ENCODE results near the gene NCAPG2. TPM values are rescaled to one million over a fixed set of nuclear protein-coding genes. Genes with fewer than 3 reads are reported as not detected.

The NCAPG2 gene
- polyA plus RNA-seq, 2 of the 4 experiments (the other 2 are of a cell fraction): 53.8 to 63.0 TPM

DNA sequence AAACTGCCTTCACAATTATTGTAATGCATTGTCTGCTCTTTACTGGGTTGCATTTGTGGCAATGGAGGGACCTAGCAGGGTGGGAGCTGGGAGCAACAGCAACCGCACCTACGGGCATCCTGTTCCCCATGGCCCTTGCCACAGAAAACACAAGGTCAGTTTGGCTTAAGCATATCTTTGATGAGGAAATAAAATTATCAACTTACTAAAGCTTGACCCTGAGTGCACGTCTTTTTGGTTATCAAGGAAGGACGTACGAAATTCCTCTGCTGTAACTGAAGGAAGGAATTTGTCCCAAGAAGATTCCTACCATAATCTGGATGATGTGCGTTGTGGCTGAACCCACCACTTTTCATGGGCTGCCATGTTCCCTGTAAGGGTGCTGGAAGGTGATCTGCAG is 97.0 kb downstream of the NCAPG2 start:
- Histone ChIP-seq H3K27ac (no peak overlapping the region), H3K4me2 (no peak overlapping the region), H3K4me3 (no peak overlapping the region), H3K9me3 (no peaks in the 10 kb centered on the region), H3K4me1 (no peaks in the 10 kb centered on the region)
- DNase-seq (ENCODE audit: low read depth in 1 of 2, low spot score in 1 of 2) (no peak), FAIRE-seq (no peak), ATAC-seq (no peak)
- CTCF ChIA-PET: no interaction called here
- 98% methylated on average over 6 of the region's 6 CpGs for WGBS (ENCODE audit: missing lambda C conversion rate)
- no peak for TF ChIP-seq FOSL2 (IDR thresholded peaks at IDR 0.05)
- TF ChIP-seq FOSL2 (CRISPR knock-in tag; IDR thresholded peaks at IDR 0.05): no peak
- TF ChIP-seq, protein P1, sequence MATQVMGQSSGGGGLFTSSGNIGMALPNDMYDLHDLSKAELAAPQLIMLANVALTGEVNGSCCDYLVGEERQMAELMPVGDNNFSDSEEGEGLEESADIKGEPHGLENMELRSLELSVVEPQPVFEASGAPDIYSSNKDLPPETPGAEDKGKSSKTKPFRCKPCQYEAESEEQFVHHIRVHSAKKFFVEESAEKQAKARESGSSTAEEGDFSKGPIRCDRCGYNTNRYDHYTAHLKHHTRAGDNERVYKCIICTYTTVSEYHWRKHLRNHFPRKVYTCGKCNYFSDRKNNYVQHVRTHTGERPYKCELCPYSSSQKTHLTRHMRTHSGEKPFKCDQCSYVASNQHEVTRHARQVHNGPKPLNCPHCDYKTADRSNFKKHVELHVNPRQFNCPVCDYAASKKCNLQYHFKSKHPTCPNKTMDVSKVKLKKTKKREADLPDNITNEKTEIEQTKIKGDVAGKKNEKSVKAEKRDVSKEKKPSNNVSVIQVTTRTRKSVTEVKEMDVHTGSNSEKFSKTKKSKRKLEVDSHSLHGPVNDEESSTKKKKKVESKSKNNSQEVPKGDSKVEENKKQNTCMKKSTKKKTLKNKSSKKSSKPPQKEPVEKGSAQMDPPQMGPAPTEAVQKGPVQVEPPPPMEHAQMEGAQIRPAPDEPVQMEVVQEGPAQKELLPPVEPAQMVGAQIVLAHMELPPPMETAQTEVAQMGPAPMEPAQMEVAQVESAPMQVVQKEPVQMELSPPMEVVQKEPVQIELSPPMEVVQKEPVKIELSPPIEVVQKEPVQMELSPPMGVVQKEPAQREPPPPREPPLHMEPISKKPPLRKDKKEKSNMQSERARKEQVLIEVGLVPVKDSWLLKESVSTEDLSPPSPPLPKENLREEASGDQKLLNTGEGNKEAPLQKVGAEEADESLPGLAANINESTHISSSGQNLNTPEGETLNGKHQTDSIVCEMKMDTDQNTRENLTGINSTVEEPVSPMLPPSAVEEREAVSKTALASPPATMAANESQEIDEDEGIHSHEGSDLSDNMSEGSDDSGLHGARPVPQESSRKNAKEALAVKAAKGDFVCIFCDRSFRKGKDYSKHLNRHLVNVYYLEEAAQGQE (IDR thresholded peaks at IDR 0.05): no peak
- no peak for TF ChIP-seq NR3C1 (IDR thresholded peaks at IDR 0.05)
- no peak for TF ChIP-seq JUNB (IDR thresholded peaks at IDR 0.05)
- no peak for TF ChIP-seq TFCP2L1 (CRISPR knock-in tag; IDR thresholded peaks at IDR 0.05)
- POLR2A ChIA-PET: no interaction called here

- ATAC-seq (no peak), DNase-seq (ENCODE audit: low read depth in 1 of 2, low spot score in 1 of 2) (no peak), FAIRE-seq (no peak)
- no peak overlapping the region for H3K4me2 ChIP-seq
- WGBS (ENCODE audit: missing lambda C conversion rate): 91% methylated on average over 18 of the region's 18 CpGs
- no peaks in the 10 kb centered on the region for H3K4me1 ChIP-seq
- POLR2A ChIA-PET: no interaction called here
- CTCF ChIA-PET: interaction anchor here (1.4 kb wide), 1 partner anchor 13 kb away, joined by 3 read pairs; no protein-coding TSS in a partner anchor
- no peaks in the 10 kb centered on the region for H3K9me3 ChIP-seq
- no peak overlapping the region for H3K27ac ChIP-seq
- no peak overlapping the region for H3K4me3 ChIP-seq
- no peak for TF ChIP-seq HEYL (CRISPR knock-in tag; IDR thresholded peaks at IDR 0.05)
- TF ChIP-seq, protein P2, sequence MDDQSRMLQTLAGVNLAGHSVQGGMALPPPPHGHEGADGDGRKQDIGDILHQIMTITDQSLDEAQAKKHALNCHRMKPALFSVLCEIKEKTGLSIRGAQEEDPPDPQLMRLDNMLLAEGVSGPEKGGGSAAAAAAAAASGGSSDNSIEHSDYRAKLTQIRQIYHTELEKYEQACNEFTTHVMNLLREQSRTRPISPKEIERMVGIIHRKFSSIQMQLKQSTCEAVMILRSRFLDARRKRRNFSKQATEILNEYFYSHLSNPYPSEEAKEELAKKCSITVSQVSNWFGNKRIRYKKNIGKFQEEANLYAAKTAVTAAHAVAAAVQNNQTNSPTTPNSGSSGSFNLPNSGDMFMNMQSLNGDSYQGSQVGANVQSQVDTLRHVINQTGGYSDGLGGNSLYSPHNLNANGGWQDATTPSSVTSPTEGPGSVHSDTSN (IDR thresholded peaks at IDR 0.05): no peak
- TF ChIP-seq MAZ (IDR thresholded peaks at IDR 0.05; ENCODE audit: borderline replicate concordance, low read depth, low read length): no peak
- TF ChIP-seq RAD21 (conservative IDR thresholded peaks at IDR 0.05 in 1 of 2, IDR thresholded peaks at IDR 0.05 in 1 of 2): no peak
- TF ChIP-seq ZFP36 (IDR thresholded peaks at IDR 0.05; ENCODE audit: borderline replicate concordance, partially characterized antibody): no peak
- no peak for TF ChIP-seq ZSCAN20 (CRISPR knock-in tag; IDR thresholded peaks at IDR 0.05)
- TF ChIP-seq ZNF302 (CRISPR knock-in tag; IDR thresholded peaks at IDR 0.05): no peak
- TF ChIP-seq TP53 (CRISPR knock-in tag; IDR thresholded peaks at IDR 0.05): no peak
- TF ChIP-seq ATOH8 (CRISPR knock-in tag; IDR thresholded peaks at IDR 0.05; ENCODE audit: low read depth): no peak
- no peak for TF ChIP-seq CBX8 (IDR thresholded peaks at IDR 0.05)
- TF ChIP-seq, protein P1 (IDR thresholded peaks at IDR 0.05): no peak
- TF ChIP-seq TFCP2L1 (CRISPR knock-in tag; IDR thresholded peaks at IDR 0.05): no peak
- no peak for TF ChIP-seq NPAS2 (CRISPR knock-in tag; IDR thresholded peaks at IDR 0.05; ENCODE audit: borderline replicate concordance)
- no peak for TF ChIP-seq JUNB (IDR thresholded peaks at IDR 0.05)
- TF ChIP-seq USF2 (IDR thresholded peaks at IDR 0.05): no peak
- TF ChIP-seq, protein P3, sequence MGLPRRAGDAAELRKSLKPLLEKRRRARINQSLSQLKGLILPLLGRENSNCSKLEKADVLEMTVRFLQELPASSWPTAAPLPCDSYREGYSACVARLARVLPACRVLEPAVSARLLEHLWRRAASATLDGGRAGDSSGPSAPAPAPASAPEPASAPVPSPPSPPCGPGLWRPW (IDR thresholded peaks at IDR 0.05): no peak
- no peak for TF ChIP-seq RNF2 (IDR thresholded peaks at IDR 0.05; ENCODE audit: borderline replicate concordance, low read depth)
- TF ChIP-seq KDM5A (IDR thresholded peaks at IDR 0.05): no peak
Observed at GRCh38 chr7:158606671-158607424, 97.8 kb downstream of the NCAPG2 start.
